Common myeloid progenitor, CD34-positive (primary cell): ENCODE data around the gene LYRM4.

Experiments
- CTCF ChIA-PET: fragments of 350-600 bp; sonication (Branson Sonifier 250); formaldehyde crosslinking; loops from one replicate; lab custom pipeline; 2021; ENCODE audit warnings: antibody characterized with exemption; lab: Charles Lee
- POLR2A ChIA-PET: fragments of 350-600 bp; sonication (Branson Sonifier 250); formaldehyde crosslinking; loops from one replicate; lab custom pipeline; 2021; ENCODE audit warnings: antibody characterized with exemption; lab: Charles Lee
- DNase-seq, 3 donors: peaks; one replicate each; pipeline versions ENCODE4 v3.0.0 to v3.0.0-alpha.2; 2013
- H3K27ac ChIP-seq, 2 experiments: 1 replicate in 1 of 2; 2 replicates in 1 of 2; pipeline ENCODE4 v1.7.0; 2013; ENCODE audit warnings: inconsistent platforms in 2 of 2, low read length in 2 of 2, mild to moderate bottlenecking in 2 of 2, low read depth in 1 of 2, moderate library complexity in 1 of 2; ENCODE audit not compliant: severe bottlenecking in 2 of 2, insufficient read depth in 1 of 2, poor library complexity in 1 of 2
- H3K27me3 ChIP-seq, 5 experiments: replicated peaks in 2 of 5; 1 replicate in 3 of 5; 2 replicates in 2 of 5; pipeline versions ENCODE4 v1.6.1 to v1.7.0; 2013; ENCODE audit warnings: low read length in 4 of 5, mild to moderate bottlenecking in 2 of 5, moderate library complexity in 2 of 5, inconsistent platforms in 1 of 5; ENCODE audit not compliant: insufficient read depth in 5 of 5, control insufficient read depth in 4 of 5
- H3K36me3 ChIP-seq, 4 experiments: 1 replicate in 2 of 4; 2 replicates in 2 of 4; pipeline versions ENCODE4 v1.6.1 to v1.7.0; 2013; ENCODE audit warnings: low read length in 3 of 4, control low read depth in 1 of 4, mild to moderate bottlenecking in 1 of 4; ENCODE audit not compliant: control insufficient read depth in 4 of 4, insufficient read depth in 4 of 4
- H3K4me1 ChIP-seq, 4 experiments: 1 replicate in 3 of 4; 2 replicates in 1 of 4; pipeline versions ENCODE4 v1.6.1 to v1.7.1; 2013; ENCODE audit warnings: low read length in 3 of 4, mild to moderate bottlenecking in 3 of 4, control low read depth in 1 of 4, inconsistent platforms in 1 of 4, moderate library complexity in 1 of 4; ENCODE audit not compliant: control insufficient read depth in 4 of 4, insufficient read depth in 4 of 4; ENCODE audit errors: control extremely low read depth in 1 of 4
- H3K4me3 ChIP-seq, 7 experiments: 1 replicate in 4 of 7; 2 replicates in 3 of 7; pipeline versions ENCODE4 v1.5.1 to v1.7.0; 2013; ENCODE audit warnings: mild to moderate bottlenecking in 7 of 7, low read length in 6 of 7, moderate library complexity in 6 of 7, inconsistent platforms in 2 of 7, low read depth in 2 of 7, control low read depth in 1 of 7; ENCODE audit not compliant: insufficient read depth in 4 of 7, control insufficient read depth in 1 of 7; ENCODE audit errors: extremely low read depth in 1 of 7
- H3K9me3 ChIP-seq, 5 experiments: 1 replicate in 4 of 5; 2 replicates in 1 of 5; pipeline versions ENCODE4 v1.6.1 to v1.7.1; 2013; ENCODE audit warnings: low read length in 4 of 5, mild to moderate bottlenecking in 2 of 5, inconsistent platforms in 1 of 5, low read depth in 1 of 5, moderate library complexity in 1 of 5; ENCODE audit not compliant: control insufficient read depth in 4 of 5, insufficient read depth in 2 of 5; ENCODE audit errors: control extremely low read depth in 1 of 5
- WGBS: methylation state at CpG from one replicate; pipeline ENCODE4 v1.1.5; 2013; ENCODE audit not compliant: insufficient coverage; 5-methylcytosine and 5-hydroxymethylcytosine counted together

The LYRM4 gene

DNA sequence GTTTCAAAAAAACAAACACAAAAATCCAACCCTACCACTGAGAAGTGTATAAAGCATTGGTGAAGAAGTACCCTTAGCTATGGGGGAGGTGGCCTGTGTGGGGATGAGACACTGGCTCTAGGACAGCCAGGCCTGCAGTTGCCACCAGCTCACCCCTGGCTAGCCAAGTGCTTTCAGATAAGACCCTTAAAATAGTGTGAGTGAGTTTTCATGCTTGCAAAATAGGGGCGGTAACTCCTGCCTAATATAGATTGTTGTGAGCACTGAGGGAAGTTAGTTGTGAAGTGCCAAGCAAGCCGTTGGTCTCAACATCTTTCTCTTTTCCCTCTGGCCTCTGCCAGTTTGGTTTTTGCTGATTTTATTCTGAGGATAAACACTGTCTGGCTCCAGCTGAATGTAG is 164.3 kb downstream of the LYRM4 start:
- POLR2A ChIA-PET: no interaction called here
- no CpG with 5 or more reads among the region's 2 CpGs for WGBS
- H3K9me3 ChIP-seq: no peaks in the 10 kb centered on the region
- CTCF ChIA-PET: interaction anchor here (1.8 kb wide), 1 partner anchor 47 kb away, joined by 4 read pairs; no protein-coding TSS in a partner anchor
- H3K27me3 ChIP-seq: peaks cover 0 to 4% (median 0%) of the 10 kb centered on the region in 5 experiments
- DNase-seq: peak in 1 of 3 donors; percentile 15
- no peaks in the 10 kb centered on the region for H3K4me1 ChIP-seq
- H3K4me3 ChIP-seq: no peak overlapping the region
- no peaks in the 10 kb centered on the region for H3K36me3 ChIP-seq
- no peak overlapping the region for H3K27ac ChIP-seq

DNA sequence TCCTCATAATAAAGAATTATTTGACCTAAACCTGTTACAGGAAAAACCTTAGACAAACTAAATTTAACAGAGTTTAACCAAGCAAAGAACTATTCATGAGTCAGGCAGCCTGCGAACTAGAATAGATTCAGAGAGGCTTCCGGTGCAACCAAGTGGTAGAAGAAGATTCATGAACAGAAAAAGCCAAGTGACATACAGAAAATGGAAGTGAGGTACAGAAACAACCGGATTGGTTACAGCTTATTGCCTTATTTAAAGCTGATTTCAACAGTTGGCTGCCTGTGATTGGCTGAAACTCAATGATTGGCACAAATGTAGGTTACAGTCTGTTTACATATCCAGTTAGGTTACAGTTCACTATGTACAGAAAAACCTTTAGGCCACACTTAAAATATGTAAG is 165.5 kb downstream of the LYRM4 start:
- H3K4me1 ChIP-seq: no peaks in the 10 kb centered on the region
- H3K4me3 ChIP-seq: no peak overlapping the region
- DNase-seq: no peak
- ChIA-PET POLR2A (no interaction called here), CTCF (no interaction called here)
- peaks cover 0 to 11% (median 4%) of the 10 kb centered on the region in 5 experiments for H3K27me3 ChIP-seq
- no peak overlapping the region for H3K27ac ChIP-seq
- H3K9me3 ChIP-seq: no peaks in the 10 kb centered on the region
- no peaks in the 10 kb centered on the region for H3K36me3 ChIP-seq
- 96% methylated on average over 3 of the region's 3 CpGs for WGBS

DNA sequence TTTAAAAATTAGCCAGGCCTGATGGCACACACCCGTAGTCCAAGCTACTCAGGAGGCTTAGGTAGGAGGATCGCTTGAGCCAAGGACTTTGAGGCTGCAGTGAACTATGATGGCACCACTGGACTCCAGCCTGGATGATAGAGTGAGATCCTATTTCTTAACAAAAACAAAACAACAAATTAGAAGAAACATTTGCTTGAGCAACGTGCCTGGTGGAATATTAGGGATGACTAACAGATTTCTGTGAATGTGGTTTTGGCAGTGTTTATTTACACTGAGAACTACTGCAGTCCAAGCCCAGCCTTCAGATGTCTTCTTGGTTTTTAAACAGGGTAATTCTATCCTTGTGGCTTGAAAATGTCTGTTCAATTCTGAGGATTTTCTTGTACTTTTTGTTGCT is 166.4 kb downstream of the LYRM4 start:
- H3K27ac ChIP-seq: no peak overlapping the region
- H3K27me3 ChIP-seq: peaks cover 0 to 17% (median 7%) of the 10 kb centered on the region in 5 experiments
- DNase-seq: no peak
- CTCF ChIA-PET: no interaction called here
- no peaks in the 10 kb centered on the region for H3K36me3 ChIP-seq
- WGBS: 100% methylated on average over 2 of the region's 3 CpGs
- H3K4me3 ChIP-seq: no peak overlapping the region
- H3K9me3 ChIP-seq: no peaks in the 10 kb centered on the region
- POLR2A ChIA-PET: no interaction called here
- peaks cover 0 to 3% (median 0%) of the 10 kb centered on the region in 4 experiments for H3K4me1 ChIP-seq

DNA sequence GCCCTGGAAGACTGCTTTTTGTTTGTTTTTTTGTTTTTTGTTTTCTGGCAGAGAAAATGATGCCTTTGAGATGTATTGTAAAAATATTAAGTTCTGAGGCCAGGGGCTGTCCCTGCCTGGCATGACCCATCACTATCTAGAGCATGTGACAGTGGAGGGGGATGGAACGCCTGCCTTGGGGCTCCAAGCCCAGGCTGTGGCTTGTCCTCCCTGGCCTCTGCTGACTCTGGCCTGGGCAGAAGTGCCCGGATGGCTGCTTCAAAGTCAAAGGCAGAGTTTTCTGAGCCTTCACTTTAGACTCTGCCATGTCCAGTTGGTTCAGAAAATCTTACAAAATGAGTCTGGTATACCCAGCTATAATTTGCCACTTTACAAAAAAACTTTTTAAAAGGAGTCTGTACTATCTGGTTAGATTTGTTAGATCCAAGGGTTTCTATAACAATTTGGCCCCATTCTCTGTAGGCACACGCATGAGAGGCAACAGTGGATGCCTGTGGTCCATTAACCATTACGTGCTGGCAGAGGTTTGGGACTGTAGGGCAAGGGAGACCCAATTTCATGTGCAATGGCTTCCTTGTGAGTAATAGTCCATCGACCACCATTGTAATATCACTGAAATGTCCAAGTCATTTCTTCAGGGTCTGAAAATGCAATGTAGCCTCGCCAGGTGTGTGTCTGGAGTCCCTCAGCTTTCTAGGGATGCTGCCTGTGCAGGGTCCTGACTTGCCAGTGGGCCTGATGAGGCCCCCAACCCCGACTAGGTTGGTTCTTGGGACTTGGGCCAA is 167.3 kb downstream of the LYRM4 start:
- Histone ChIP-seq H3K27me3 (peaks cover 0 to 25% (median 12%) of the 10 kb centered on the region in 5 experiments), H3K4me3 (no peak overlapping the region), H3K27ac (no peak overlapping the region), H3K36me3 (no peaks in the 10 kb centered on the region), H3K4me1 (peaks cover 0 to 3% (median 0%) of the 10 kb centered on the region in 4 experiments), H3K9me3 (no peaks in the 10 kb centered on the region)
- ChIA-PET POLR2A (no interaction called here), CTCF (no interaction called here)
- DNase-seq: no peak
- WGBS: 98% methylated on average over 6 of the region's 7 CpGs

DNA sequence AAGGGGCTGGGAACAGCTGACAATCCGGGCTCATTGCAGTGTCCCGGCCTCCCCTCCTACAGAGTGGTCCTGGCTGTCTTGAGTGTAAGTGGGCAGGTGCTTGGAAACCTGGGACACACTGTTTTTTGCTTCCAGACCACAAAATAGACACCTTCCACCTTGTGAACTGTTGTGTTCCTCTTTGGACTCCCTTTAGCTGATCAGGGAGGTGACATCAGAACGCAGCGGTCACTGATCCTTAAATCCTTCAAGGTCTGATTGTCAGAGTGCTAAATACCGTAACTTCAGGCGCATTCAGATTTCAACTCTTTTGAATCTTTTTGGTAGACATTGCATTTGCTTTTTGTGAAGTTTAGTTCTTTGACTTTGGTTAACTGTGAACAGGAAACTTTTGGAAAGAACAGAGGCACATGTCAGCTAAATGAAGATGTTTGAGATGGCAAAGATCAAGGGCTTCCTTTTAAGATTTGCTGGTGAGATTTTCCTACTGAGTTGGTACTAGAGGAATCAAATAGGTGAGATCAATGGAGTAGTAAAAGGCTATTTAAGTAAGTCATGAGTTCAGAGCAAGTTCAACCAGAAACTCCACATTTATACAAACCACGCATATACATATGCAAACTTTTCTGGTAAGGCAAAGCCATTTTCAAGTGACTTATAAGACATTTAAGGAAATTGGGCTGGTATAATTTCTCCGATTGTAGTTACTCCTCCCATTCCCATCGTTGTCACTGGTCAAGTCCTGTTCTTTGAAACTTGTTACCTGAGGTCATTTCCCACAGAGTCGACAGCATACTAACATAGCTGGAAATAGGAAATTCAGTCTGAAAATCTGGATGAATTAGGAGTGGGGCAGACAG is 169.3 kb downstream of the LYRM4 start:
- POLR2A ChIA-PET: interaction anchor here (0.6 kb wide), 1 partner anchor 311 kb away, joined by 3 read pairs; no protein-coding TSS in a partner anchor
- Histone ChIP-seq H3K36me3 (no peaks in the 10 kb centered on the region), H3K4me1 (peaks cover 0 to 3% (median 2%) of the 10 kb centered on the region in 4 experiments), H3K4me3 (no peak overlapping the region), H3K27me3 (peaks cover 0 to 41% (median 29%) of the 10 kb centered on the region in 5 experiments), H3K9me3 (no peaks in the 10 kb centered on the region), H3K27ac (no peak overlapping the region)
- CTCF ChIA-PET: no interaction called here
- 98% methylated on average over 8 of the region's 10 CpGs for WGBS
- no peak for DNase-seq

DNA sequence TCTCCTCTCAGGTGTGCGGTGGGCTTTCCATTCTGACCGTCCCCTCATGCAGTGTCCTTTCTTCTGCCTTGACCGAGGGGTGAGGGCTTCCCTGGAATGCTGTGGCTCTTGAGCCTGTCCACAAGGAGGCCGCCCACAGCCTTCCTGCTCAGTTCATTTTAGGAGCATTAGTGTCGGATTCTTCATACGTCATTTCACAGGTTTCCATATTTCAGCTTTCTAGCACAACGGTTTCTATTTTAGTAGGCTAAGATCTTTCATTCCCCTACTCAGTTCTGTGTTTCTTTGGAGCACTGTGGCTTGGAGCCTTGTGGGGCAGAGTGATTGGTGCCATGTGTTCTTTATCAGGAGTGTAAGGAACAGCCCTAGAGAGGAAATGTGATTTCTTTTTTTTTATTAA is 170.1 kb downstream of the LYRM4 start:
- H3K36me3 ChIP-seq: no peaks in the 10 kb centered on the region
- no peaks in the 10 kb centered on the region for H3K9me3 ChIP-seq
- H3K4me1 ChIP-seq: peaks cover 0 to 12% (median 11%) of the 10 kb centered on the region in 4 experiments
- no peak overlapping the region for H3K27ac ChIP-seq
- ChIA-PET CTCF (no interaction called here), POLR2A (no interaction called here)
- H3K27me3 ChIP-seq: peaks cover 0 to 49% (median 34%) of the 10 kb centered on the region in 5 experiments
- no peak for DNase-seq
- WGBS: 93% methylated on average over 6 of the region's 7 CpGs
- no peak overlapping the region for H3K4me3 ChIP-seq
